ENCODE results near the gene RAB3IL1.
A peak's percentile ranks its signal among the peaks of the same experiment; 100 is the strongest.

RAB3IL1 gene

DNA sequence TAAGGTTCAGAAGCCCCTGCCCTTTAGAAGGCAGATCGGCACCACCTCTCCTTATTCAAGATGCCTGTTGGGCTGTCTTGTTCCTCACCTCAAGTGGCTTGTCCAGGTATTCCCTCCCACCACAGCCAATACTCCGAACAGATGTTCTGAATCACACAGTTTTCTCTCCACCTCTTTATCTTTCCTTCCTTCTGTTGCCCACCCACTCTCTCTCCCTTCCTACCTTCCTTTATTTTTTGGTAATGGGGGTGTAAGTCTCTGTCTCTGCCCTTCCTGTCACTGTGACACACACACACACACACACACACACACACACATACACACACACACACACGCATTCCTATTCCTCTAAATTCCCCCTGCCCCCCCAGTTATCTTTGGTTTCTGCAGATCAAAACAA is 41.2 kb upstream of the RAB3IL1 start:
- Histone ChIP-seq H2AFZ (ENCODE audit: low read length) (no peak overlapping the region), H3K14ac (ENCODE audit: low read length) (no peak overlapping the region), H3K18ac (ENCODE audit: low read length) (no peak overlapping the region), H2AK5ac (ENCODE audit: low read depth, low read length) (no peak overlapping the region), H3K27ac (replicated peaks; ENCODE audit: low read length) (no peak overlapping the region), H2BK5ac (ENCODE audit: low read length) (no peak overlapping the region), H3K27me3 (ENCODE audit: control insufficient read depth in 3 of 3, insufficient read depth in 3 of 3, low read depth in 1 of 3, low read length in 3 of 3) (peaks cover 0 to 21% (median 3%) of the 10 kb centered on the region in 3 experiments), H2BK120ac (ENCODE audit: low read depth, low read length) (no peak overlapping the region), H3K4ac (ENCODE audit: low read length) (no peak overlapping the region), H4K8ac (ENCODE audit: low read depth, low read length) (no peak overlapping the region), H3K79me1 (ENCODE audit: low read depth, low read length) (peaks cover 3% of the 10 kb centered on the region), H3K4me1 (ENCODE audit: control insufficient read depth in 2 of 2, insufficient read depth in 1 of 2, low read depth in 1 of 2, low read length in 2 of 2) (peaks cover 0 to 8% of the 10 kb centered on the region in 2 donors), H3K4me3 (ENCODE audit: low read length in 2 of 2) (no peak overlapping the region), H3K9ac (ENCODE audit: low read depth, low read length, poor library complexity) (no peak overlapping the region), H2BK15ac (ENCODE audit: low read length) (no peak overlapping the region), H3K4me2 (ENCODE audit: insufficient read depth, low read length, poor library complexity, severe bottlenecking) (no peak overlapping the region), H4K91ac (ENCODE audit: low read depth, low read length, poor library complexity) (no peak overlapping the region), H2BK12ac (ENCODE audit: low read length) (no peak overlapping the region), H3K36me3 (replicated peaks in 1 of 2; ENCODE audit: control insufficient read depth in 2 of 2, insufficient read depth in 2 of 2, low read length in 2 of 2) (peaks cover 7 to 11% of the 10 kb centered on the region in 2 donors), H3K23ac (ENCODE audit: low read depth, low read length, poor library complexity) (no peak overlapping the region), H3K9me3 (replicated peaks in 1 of 2; ENCODE audit: control insufficient read depth in 2 of 2, insufficient read depth in 1 of 2, low read depth in 1 of 2, low read length in 2 of 2) (no peaks in the 10 kb centered on the region)
- DNase-seq (ENCODE audit: low spot score) = no peak
- WGBS, 2 donors (ENCODE audit: extremely low coverage in 2 of 2, insufficient read length in 2 of 2, insufficient replicate concordance in 1 of 2) = no CpG with 5 or more reads among the region's 3 CpGs

DNA sequence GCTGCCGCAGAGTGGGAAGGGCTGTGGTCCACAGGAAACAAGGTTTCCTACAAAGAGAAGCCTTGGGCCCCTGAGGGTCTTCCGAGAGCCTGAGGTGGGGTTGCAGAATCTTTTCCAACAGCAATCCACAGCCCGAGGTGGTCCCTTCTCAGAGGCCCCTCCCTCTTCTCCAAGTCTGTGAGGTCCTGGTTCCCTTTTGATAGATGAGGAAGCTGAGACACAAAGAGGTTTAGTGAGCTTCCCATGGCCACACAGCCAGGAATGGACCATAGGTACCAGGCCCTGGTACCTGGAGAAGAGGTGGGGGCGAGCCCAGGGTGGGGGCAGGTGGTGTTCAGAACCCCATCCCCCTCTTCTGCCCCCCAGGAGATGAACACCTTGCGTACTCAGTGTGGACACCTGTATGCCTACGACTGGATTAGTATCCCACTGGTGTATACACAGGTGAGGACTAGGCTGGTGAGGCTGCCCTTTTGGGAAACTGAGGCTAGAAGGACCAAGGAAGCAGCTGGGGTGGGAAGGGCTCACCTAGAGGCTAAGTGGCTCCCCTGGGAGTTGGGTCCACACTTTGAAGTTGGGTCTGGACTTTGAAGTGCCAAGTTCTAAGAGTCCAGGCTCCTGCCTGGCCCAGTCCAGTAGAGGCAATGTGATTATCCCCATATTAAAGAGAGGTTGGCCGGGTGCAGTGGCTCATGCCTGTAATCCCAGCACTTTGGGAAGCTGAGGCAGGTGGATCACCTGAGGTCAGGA is 39.8 kb upstream of the RAB3IL1 start:
- Histone ChIP-seq H3K4me1 (ENCODE audit: control insufficient read depth in 2 of 2, insufficient read depth in 1 of 2, low read depth in 1 of 2, low read length in 2 of 2) (peaks cover 0 to 8% of the 10 kb centered on the region in 2 donors), H3K9ac (ENCODE audit: low read depth, low read length, poor library complexity) (no peak overlapping the region), H4K91ac (ENCODE audit: low read depth, low read length, poor library complexity) (no peak overlapping the region), H3K36me3 (replicated peaks in 1 of 2; ENCODE audit: control insufficient read depth in 2 of 2, insufficient read depth in 2 of 2, low read length in 2 of 2) (no peaks in the 10 kb centered on the region), H2BK120ac (ENCODE audit: low read depth, low read length) (no peak overlapping the region), H3K23ac (ENCODE audit: low read depth, low read length, poor library complexity) (no peak overlapping the region), H3K18ac (ENCODE audit: low read length) (no peak overlapping the region), H3K27me3 (ENCODE audit: control insufficient read depth in 3 of 3, insufficient read depth in 3 of 3, low read depth in 1 of 3, low read length in 3 of 3) (peaks cover 0 to 21% (median 3%) of the 10 kb centered on the region in 3 experiments), H2BK15ac (ENCODE audit: low read length) (no peak overlapping the region), H3K4me2 (ENCODE audit: insufficient read depth, low read length, poor library complexity, severe bottlenecking) (no peak overlapping the region), H4K8ac (ENCODE audit: low read depth, low read length) (no peak overlapping the region), H3K27ac (replicated peaks; ENCODE audit: low read length) (no peak overlapping the region), H3K4me3 (ENCODE audit: low read length in 2 of 2) (no peak overlapping the region), H3K9me3 (replicated peaks in 1 of 2; ENCODE audit: control insufficient read depth in 2 of 2, insufficient read depth in 1 of 2, low read depth in 1 of 2, low read length in 2 of 2) (no peaks in the 10 kb centered on the region), H2BK12ac (ENCODE audit: low read length) (no peak overlapping the region), H2AK5ac (ENCODE audit: low read depth, low read length) (peak overlapping the region; percentile 30), H3K14ac (ENCODE audit: low read length) (no peak overlapping the region), H3K4ac (ENCODE audit: low read length) (no peak overlapping the region), H2AFZ (ENCODE audit: low read length) (no peak overlapping the region), H3K79me1 (ENCODE audit: low read depth, low read length) (peaks cover 3% of the 10 kb centered on the region), H2BK5ac (ENCODE audit: low read length) (no peak overlapping the region)
- DNase-seq (ENCODE audit: low spot score) = no peak
- no CpG with 5 or more reads among the region's 7 CpGs for WGBS, 2 donors (ENCODE audit: extremely low coverage in 2 of 2, insufficient read length in 2 of 2, insufficient replicate concordance in 1 of 2)

DNA sequence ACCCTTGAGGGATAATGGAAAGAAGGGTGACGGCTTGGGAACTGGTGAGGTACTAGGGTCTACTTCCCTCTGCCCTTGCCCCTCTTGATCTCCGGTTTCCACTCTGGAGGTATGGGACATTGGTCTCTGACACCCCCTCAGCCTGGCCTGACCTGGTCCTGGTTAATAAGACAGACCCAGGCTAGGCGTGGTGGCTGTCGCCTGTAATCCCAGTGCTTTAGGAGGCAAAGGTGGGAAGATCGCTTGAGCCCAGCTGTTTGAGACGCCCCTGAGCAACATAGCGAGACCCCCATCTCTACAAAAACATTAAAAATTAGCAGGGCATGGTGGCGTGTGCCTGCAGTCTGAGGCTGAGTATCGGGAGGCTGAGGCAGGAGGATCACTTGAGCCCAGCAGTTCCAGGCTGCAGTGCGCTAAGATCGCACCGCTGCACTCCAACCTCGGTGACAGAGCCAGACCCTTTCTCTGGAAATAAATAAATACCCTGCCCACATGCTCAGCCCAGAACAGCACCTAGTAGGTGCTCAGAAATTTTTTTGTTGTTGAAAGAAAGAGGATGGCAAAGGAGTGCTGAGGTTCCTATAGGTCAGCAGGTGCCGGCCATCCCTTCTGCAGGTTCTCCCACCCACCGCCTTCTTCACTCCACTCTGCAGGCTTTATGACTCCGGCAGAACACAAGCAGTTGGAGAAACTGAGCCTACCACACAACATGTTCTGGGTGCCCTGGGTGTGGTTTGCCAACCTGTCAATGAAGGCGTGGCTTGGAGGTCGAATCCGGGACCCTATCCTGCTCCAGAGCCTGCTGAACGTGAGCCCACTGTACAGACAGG is 39.0 kb upstream of the RAB3IL1 start:
- Histone ChIP-seq H3K36me3 (replicated peaks in 1 of 2; ENCODE audit: control insufficient read depth in 2 of 2, insufficient read depth in 2 of 2, low read length in 2 of 2) (no peaks in the 10 kb centered on the region), H3K27me3 (ENCODE audit: control insufficient read depth in 3 of 3, insufficient read depth in 3 of 3, low read depth in 1 of 3, low read length in 3 of 3) (peaks cover 0 to 21% (median 3%) of the 10 kb centered on the region in 3 experiments), H4K91ac (ENCODE audit: low read depth, low read length, poor library complexity) (no peak overlapping the region), H3K23ac (ENCODE audit: low read depth, low read length, poor library complexity) (no peak overlapping the region), H3K9me3 (replicated peaks in 1 of 2; ENCODE audit: control insufficient read depth in 2 of 2, insufficient read depth in 1 of 2, low read depth in 1 of 2, low read length in 2 of 2) (no peaks in the 10 kb centered on the region), H3K4me3 (ENCODE audit: low read length in 2 of 2) (no peak overlapping the region), H3K4me1 (ENCODE audit: control insufficient read depth in 2 of 2, insufficient read depth in 1 of 2, low read depth in 1 of 2, low read length in 2 of 2) (peaks cover 0 to 8% of the 10 kb centered on the region in 2 donors), H3K79me1 (ENCODE audit: low read depth, low read length) (peaks cover 3% of the 10 kb centered on the region), H3K14ac (ENCODE audit: low read length) (no peak overlapping the region), H2AK5ac (ENCODE audit: low read depth, low read length) (peak overlapping the region; percentile 65), H3K4ac (ENCODE audit: low read length) (no peak overlapping the region), H2BK120ac (ENCODE audit: low read depth, low read length) (no peak overlapping the region), H2BK15ac (ENCODE audit: low read length) (no peak overlapping the region), H3K4me2 (ENCODE audit: insufficient read depth, low read length, poor library complexity, severe bottlenecking) (no peak overlapping the region), H3K27ac (replicated peaks; ENCODE audit: low read length) (no peak overlapping the region), H2AFZ (ENCODE audit: low read length) (peak overlapping the region; percentile 88), H4K8ac (ENCODE audit: low read depth, low read length) (no peak overlapping the region), H2BK12ac (ENCODE audit: low read length) (no peak overlapping the region), H3K18ac (ENCODE audit: low read length) (no peak overlapping the region), H2BK5ac (ENCODE audit: low read length) (no peak overlapping the region), H3K9ac (ENCODE audit: low read depth, low read length, poor library complexity) (no peak overlapping the region)
- no peak for DNase-seq (ENCODE audit: low spot score)
- WGBS, 2 donors (ENCODE audit: extremely low coverage in 2 of 2, insufficient read length in 2 of 2, insufficient replicate concordance in 1 of 2) = no CpG with 5 or more reads among the region's 20 CpGs
